Measurements from ENCODE around the gene HLA-B. TPM values are rescaled to one million over a fixed set of nuclear protein-coding genes. Genes with fewer than 3 reads are reported as not detected.

The HLA-B gene
- total RNA-seq, 1 donor from 2014 or later, result 216 TPM

GRCh38 chr6:31308050-31308844 lies 48.7 kb downstream of the HLA-B start:
- H3K9me3 Mint-ChIP-seq (ENCODE audit: low read depth), result no peaks in the 10 kb centered on the region
- no peak overlapping the region for H3K27ac Mint-ChIP-seq (ENCODE audit: unreplicated experiment)
- peaks cover 30% of the 10 kb centered on the region for H3K27me3 Mint-ChIP-seq (ENCODE audit: low read depth)
- DNase-seq (ENCODE audit: low spot score), result no peak
- TF ChIP-seq CTCF (IDR thresholded peaks at IDR 0.05), result no peak
- no peaks in the 10 kb centered on the region for H3K4me1 Mint-ChIP-seq (ENCODE audit: low read depth)
- no peak overlapping the region for H3K4me3 Mint-ChIP-seq (ENCODE audit: unreplicated experiment)
- H3K36me3 Mint-ChIP-seq (ENCODE audit: low read depth), result no peaks in the 10 kb centered on the region

DNA sequence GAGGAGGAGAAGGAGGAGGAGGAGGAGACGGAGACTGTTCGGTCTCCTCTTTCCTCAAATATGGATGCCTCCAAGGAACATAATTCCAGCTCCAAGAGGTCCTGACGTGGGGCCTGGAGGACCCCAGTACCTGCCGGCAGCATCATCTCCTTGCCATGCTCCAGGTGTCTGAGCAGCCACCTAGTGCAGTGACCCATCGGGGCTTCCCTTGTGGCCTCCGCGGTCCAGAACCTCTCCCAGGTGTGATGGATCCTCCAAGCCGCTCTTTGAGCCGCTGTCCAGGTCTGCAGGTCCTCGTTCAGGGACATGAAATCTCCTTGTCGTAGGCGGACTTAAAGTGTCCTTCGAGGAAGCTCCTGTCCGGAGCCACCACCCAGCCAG lies 49.3 kb downstream of the HLA-B start:
- Mint-ChIP-seq H3K4me3 (ENCODE audit: unreplicated experiment) (no peak overlapping the region), H3K4me1 (ENCODE audit: low read depth) (no peaks in the 10 kb centered on the region), H3K27ac (ENCODE audit: unreplicated experiment) (no peak overlapping the region), H3K36me3 (ENCODE audit: low read depth) (no peaks in the 10 kb centered on the region), H3K27me3 (ENCODE audit: low read depth) (peaks cover 32% of the 10 kb centered on the region), H3K9me3 (ENCODE audit: low read depth) (no peaks in the 10 kb centered on the region)
- DNase-seq (ENCODE audit: low spot score), result no peak
- no peak for TF ChIP-seq CTCF (IDR thresholded peaks at IDR 0.05)

- Mint-ChIP-seq H3K4me3 (ENCODE audit: unreplicated experiment) (no peak overlapping the region), H3K36me3 (ENCODE audit: low read depth) (no peaks in the 10 kb centered on the region), H3K27ac (ENCODE audit: unreplicated experiment) (no peak overlapping the region), H3K4me1 (ENCODE audit: low read depth) (no peaks in the 10 kb centered on the region), H3K27me3 (ENCODE audit: low read depth) (peaks cover 37% of the 10 kb centered on the region), H3K9me3 (ENCODE audit: low read depth) (no peaks in the 10 kb centered on the region)
- TF ChIP-seq CTCF (IDR thresholded peaks at IDR 0.05), result no peak
- no peak for DNase-seq (ENCODE audit: low spot score)
Observed at GRCh38 chr6:31305703-31306219, 51.2 kb downstream of the HLA-B start.

- no peak overlapping the region for H3K27ac Mint-ChIP-seq (ENCODE audit: unreplicated experiment)
- no peaks in the 10 kb centered on the region for H3K4me1 Mint-ChIP-seq (ENCODE audit: low read depth)
- TF ChIP-seq CTCF (IDR thresholded peaks at IDR 0.05), result no peak
- DNase-seq (ENCODE audit: low spot score), result no peak
- no peaks in the 10 kb centered on the region for H3K36me3 Mint-ChIP-seq (ENCODE audit: low read depth)
- no peak overlapping the region for H3K4me3 Mint-ChIP-seq (ENCODE audit: unreplicated experiment)
- H3K27me3 Mint-ChIP-seq (ENCODE audit: low read depth), result peaks cover 43% of the 10 kb centered on the region
- no peaks in the 10 kb centered on the region for H3K9me3 Mint-ChIP-seq (ENCODE audit: low read depth)
Observed at GRCh38 chr6:31304683-31305082, 52.3 kb downstream of the HLA-B start.

Small RNA genes within 50 kb of the gene (microRNA-seq; reads per million reads assigned to microRNA genes)
- gene MIR6891 (ENCODE audit: borderline number of aligned reads), result not detected

Other genes with a start within 250 kb of the HLA-B start
- gene C6orf15, start 244.6 kb downstream of the HLA-B start, total RNA-seq, result 0.37 TPM in 1 of 3 replicates, not detected in the others
- gene PSORS1C1, start 242.4 kb downstream of the HLA-B start, total RNA-seq, result 4.2 to 6.0 TPM (median 5.5 TPM) in 3 replicates
- 0.12 TPM in 1 of 3 replicates, not detected in the others for gene CDSN, start 236.7 kb downstream of the HLA-B start, total RNA-seq
- gene PSORS1C2, start 218.1 kb downstream of the HLA-B start, total RNA-seq, result not detected in 3 replicates
- 11.2 to 18.3 TPM (median 13.4 TPM) in 3 replicates for gene CCHCR1, start 199.4 kb downstream of the HLA-B start, total RNA-seq
- 7.4 to 22.4 TPM (median 7.9 TPM) in 3 replicates for gene TCF19, start 198.6 kb downstream of the HLA-B start, total RNA-seq
- 1.2 to 1.6 TPM in 2 of 3 replicates, not detected in the other for gene POU5F1, start 186.5 kb downstream of the HLA-B start, total RNA-seq
- 176 to 187 TPM (median 182 TPM) in 3 replicates for gene HLA-C, start 85.1 kb downstream of the HLA-B start, total RNA-seq
- 54.6 to 56.8 TPM (median 56.3 TPM) in 3 replicates for gene MICA, start 46.4 kb upstream of the HLA-B start, total RNA-seq
- gene MICB, start 141.0 kb upstream of the HLA-B start, total RNA-seq, result 7.8 to 9.4 TPM (median 9.0 TPM) in 3 replicates
- not detected in 3 replicates for gene MCCD1, start 171.8 kb upstream of the HLA-B start, total RNA-seq
- gene DDX39B, start 184.8 kb upstream of the HLA-B start, total RNA-seq, result 222 to 230 TPM (median 227 TPM) in 3 replicates
- gene ATP6V1G2, start 189.4 kb upstream of the HLA-B start, total RNA-seq, result 2.4 to 4.1 TPM (median 3.0 TPM) in 3 replicates
- 21.2 to 30.1 TPM (median 29.6 TPM) in 3 replicates for gene NFKBIL1, start 190.4 kb upstream of the HLA-B start, total RNA-seq
- not detected in 3 replicates for gene LTA, start 215.1 kb upstream of the HLA-B start, total RNA-seq
- not detected in 3 replicates for gene TNF, start 218.4 kb upstream of the HLA-B start, total RNA-seq
- not detected in 3 replicates for gene LTB, start 225.2 kb upstream of the HLA-B start, total RNA-seq
- gene LST1, start 229.1 kb upstream of the HLA-B start, total RNA-seq, result not detected in 3 replicates
- not detected in 3 replicates for gene NCR3, start 235.8 kb upstream of the HLA-B start, total RNA-seq